Cardiac atrium fibroblast (primary cell): ENCODE results near the gene TAF11L13. TPM values are rescaled to one million over a fixed set of nuclear protein-coding genes. Genes with fewer than 3 reads are reported as not detected.

Source experiments
- total RNA-seq: library from RNA; depleted of rRNA; stranded (reverse); fragments of >200 nt; gene quantifications from 2 replicates; pipeline ENCODE4 v1.2.3, GENCODE V29; 2015

Gene TAF11L13
- not detected in 2 replicates for total RNA-seq

GRCh38 chr5:17631788-17632187 is at the start of gene TAF11L13:
Gene TAF11L13 (plus strand): TSS chr5:17632088.

GRCh38 chr5:17585658-17586057 is 46.2 kb upstream of the TAF11L13 start, which contains the start of gene TAF11L7:
Gene TAF11L7 (minus strand): TSS chr5:17585758.

GRCh38 chr5:17590860-17591259 is 41.0 kb upstream of the TAF11L13 start, which contains the start of gene TAF11L8:
Gene TAF11L8 (minus strand): TSS chr5:17590960.

GRCh38 chr5:17594255-17594654 is 37.6 kb upstream of the TAF11L13 start, which contains the start of gene TAF11L9:
Gene TAF11L9 (minus strand): TSS chr5:17594394.

GRCh38 chr5:17597728-17598127 is 34.2 kb upstream of the TAF11L13 start, which contains the start of gene TAF11L10:
Gene TAF11L10 (minus strand): TSS chr5:17597828.

GRCh38 chr5:17603880-17604279 is 28.0 kb upstream of the TAF11L13 start, which contains the start of gene TAF11L11:
Gene TAF11L11 (plus strand): TSS chr5:17604183.

GRCh38 chr5:17610092-17610491 is 21.8 kb upstream of the TAF11L13 start, which contains the start of gene TAF11L12:
Gene TAF11L12 (plus strand): TSS chr5:17610392.

GRCh38 chr5:17634160-17634559 is 2.3 kb downstream of the TAF11L13 start, which contains the start of gene TAF11L14:
Gene TAF11L14 (plus strand): TSS chr5:17634460.

Other genes starting within 250 kb of the TAF11L13 start
- gene TAF11L2, start 133.9 kb upstream of the TAF11L13 start, total RNA-seq: not detected in 2 replicates
- gene TAF11L3, start 113.7 kb upstream of the TAF11L13 start, total RNA-seq: not detected in 2 replicates
- not detected in 2 replicates for gene TAF11L4, start 110.3 kb upstream of the TAF11L13 start, total RNA-seq
- gene TAF11L5, start 106.9 kb upstream of the TAF11L13 start, total RNA-seq: not detected in 2 replicates
- gene TAF11L6, start 103.4 kb upstream of the TAF11L13 start, total RNA-seq: not detected in 2 replicates
- not detected in 2 replicates for gene TAF11L7, start 46.3 kb upstream of the TAF11L13 start, total RNA-seq
- not detected in 2 replicates for gene TAF11L8, start 41.1 kb upstream of the TAF11L13 start, total RNA-seq
- not detected in 2 replicates for gene TAF11L9, start 37.7 kb upstream of the TAF11L13 start, total RNA-seq
- gene TAF11L10, start 34.3 kb upstream of the TAF11L13 start, total RNA-seq: not detected in 2 replicates
- not detected in 2 replicates for gene TAF11L11, start 27.9 kb upstream of the TAF11L13 start, total RNA-seq
- not detected in 2 replicates for gene TAF11L12, start 21.7 kb upstream of the TAF11L13 start, total RNA-seq
- gene TAF11L14, start 2.4 kb downstream of the TAF11L13 start, total RNA-seq: not detected in 2 replicates